Fibroblast of gingiva (primary cell): ENCODE measurements around the gene ABAT.

Experiments
- DNase-seq: peaks from one replicate; pipeline ENCODE4 v3.0.0-alpha.2; 2011; ENCODE audit warnings: low read depth

ABAT gene

GRCh38 chr16:8818504-8819270 lies 144.3 kb downstream of the ABAT start:
- DNase-seq, result no peak

- DNase-seq, result no peak
Observed at GRCh38 chr16:8819411-8820034, 145.1 kb downstream of the ABAT start.

- no peak for DNase-seq
Observed at GRCh38 chr16:8822403-8822802, 148.0 kb downstream of the ABAT start.

GRCh38 chr16:8826278-8826879 lies 152.0 kb downstream of the ABAT start:
- no peak for DNase-seq

- DNase-seq, result no peak
Observed at GRCh38 chr16:8828541-8829165, 154.2 kb downstream of the ABAT start.

- DNase-seq, result no peak
Observed at GRCh38 chr16:8831450-8831849, 157.0 kb downstream of the ABAT start.

GRCh38 chr16:8831871-8832716 lies 157.7 kb downstream of the ABAT start:
- DNase-seq, result no peak

GRCh38 chr16:8832717-8833105 lies 158.3 kb downstream of the ABAT start:
- no peak for DNase-seq
